ENCODE data around the gene ABHD4. TPM values are rescaled to one million over a fixed set of nuclear protein-coding genes. Genes with fewer than 3 reads are reported as not detected.

ABHD4 gene
- total RNA-seq, 4 donors from 2014 or later, result 17.1 to 38.7 (median 27.6) TPM

- TF ChIP-seq POLR2A (IDR thresholded peaks at IDR 0.05) (no peak), CTCF (IDR thresholded peaks at IDR 0.05 in 4 of 5, conservative IDR thresholded peaks at IDR 0.05 in 1 of 5) (no peak)
- no peaks in the 10 kb centered on the region for H3K9me3 ChIP-seq
- peaks cover 0 to 32% of the 10 kb centered on the region in 2 donors for H3K36me3 ChIP-seq
- intact Hi-C loops (cut with DNase I; ENCODE audit: low total_unique reads), result no loop called here
- H3K4me3 ChIP-seq, result no peak overlapping the region
- in situ Hi-C loops (cut with MboI; ENCODE audit: low sequenced_read_pairs in 4 of 4), result loop anchor here in 2 of 4 donors (5.0 to 25.0 kb wide), 3 partner anchors 78 to 288 kb away; partner anchors contain the start of gene LRP10 (in 1 of the 2)
- no peak overlapping the region for H3K27ac ChIP-seq
- no peak for ATAC-seq
- H3K4me1 ChIP-seq, result peaks cover 3 to 20% of the 10 kb centered on the region in 2 donors
- no peaks in the 10 kb centered on the region for H3K27me3 ChIP-seq
- no peak for DNase-seq
These were observed 24.3 kb upstream of the ABHD4 start for GRCh38 chr14:22573804-22574203.

- intact Hi-C loops (cut with DNase I; ENCODE audit: low total_unique reads) (no loop called here), in situ Hi-C loops (cut with MboI; ENCODE audit: low sequenced_read_pairs in 4 of 4) (loop anchor here in 3 of 4 donors (10.0 to 25.0 kb wide), 4 partner anchors 77 to 985 kb away; partner anchors contain the start of genes HOMEZ (in 2 of the 3), AP1G2 (in 1 of the 3), BCL2L2 (in 1 of the 3) and PABPN1 (in 1 of the 3))
- ATAC-seq, result no peak
- H3K36me3 ChIP-seq, result peaks cover 0 to 23% of the 10 kb centered on the region in 2 donors
- no peaks in the 10 kb centered on the region for H3K9me3 ChIP-seq
- no peak overlapping the region for H3K27ac ChIP-seq
- DNase-seq, result no peak
- peaks cover 0 to 8% of the 10 kb centered on the region in 2 donors for H3K4me1 ChIP-seq
- no peak for TF ChIP-seq POLR2A (IDR thresholded peaks at IDR 0.05)
- no peak for TF ChIP-seq CTCF (IDR thresholded peaks at IDR 0.05 in 4 of 5, conservative IDR thresholded peaks at IDR 0.05 in 1 of 5)
- no peak overlapping the region for H3K4me3 ChIP-seq
- H3K27me3 ChIP-seq, result no peaks in the 10 kb centered on the region
These were observed 20.7 kb upstream of the ABHD4 start for GRCh38 chr14:22577334-22577908.

- in situ Hi-C loops (cut with MboI; ENCODE audit: low sequenced_read_pairs in 4 of 4), result loop anchor here in 3 of 4 donors (10.0 to 25.0 kb wide), 4 partner anchors 76 to 983 kb away; partner anchors contain the start of genes HOMEZ (in 2 of the 3), AP1G2 (in 1 of the 3), BCL2L2 (in 1 of the 3) and PABPN1 (in 1 of the 3)
- no peak for ATAC-seq
- no peaks in the 10 kb centered on the region for H3K9me3 ChIP-seq
- TF ChIP-seq CTCF (IDR thresholded peaks at IDR 0.05 in 4 of 5, conservative IDR thresholded peaks at IDR 0.05 in 1 of 5) (no peak), POLR2A (IDR thresholded peaks at IDR 0.05) (no peak)
- intact Hi-C loops (cut with DNase I; ENCODE audit: low total_unique reads), result no loop called here
- H3K27ac ChIP-seq, result no peak overlapping the region
- peaks cover 0 to 8% of the 10 kb centered on the region in 2 donors for H3K36me3 ChIP-seq
- no peak overlapping the region for H3K4me3 ChIP-seq
- H3K27me3 ChIP-seq, result no peaks in the 10 kb centered on the region
- peaks cover 0 to 8% of the 10 kb centered on the region in 2 donors for H3K4me1 ChIP-seq
- no peak for DNase-seq
These were observed 18.9 kb upstream of the ABHD4 start for GRCh38 chr14:22579236-22579635.

- Histone ChIP-seq H3K4me1 (peaks cover 0 to 8% of the 10 kb centered on the region in 2 donors), H3K9me3 (no peaks in the 10 kb centered on the region), H3K27ac (no peak overlapping the region), H3K36me3 (peaks cover 0 to 1% of the 10 kb centered on the region in 2 donors), H3K4me3 (no peak overlapping the region), H3K27me3 (no peaks in the 10 kb centered on the region)
- intact Hi-C loops (cut with DNase I; ENCODE audit: low total_unique reads), result no loop called here
- ATAC-seq (no peak), DNase-seq (no peak)
- in situ Hi-C loops (cut with MboI; ENCODE audit: low sequenced_read_pairs in 4 of 4), result loop anchor here in 3 of 4 donors (10.0 to 25.0 kb wide), 4 partner anchors 75 to 982 kb away; partner anchors contain the start of genes HOMEZ (in 2 of the 3), AP1G2 (in 1 of the 3), BCL2L2 (in 1 of the 3) and PABPN1 (in 1 of the 3)
- TF ChIP-seq POLR2A (IDR thresholded peaks at IDR 0.05) (no peak), CTCF (IDR thresholded peaks at IDR 0.05 in 4 of 5, conservative IDR thresholded peaks at IDR 0.05 in 1 of 5) (no peak)
These were observed 18.2 kb upstream of the ABHD4 start for GRCh38 chr14:22579881-22580280.
